SH-SY5Y (cell line): ENCODE data around the gene IFITM1.

ENCODE experiments used
- GATA2 ChIP-seq: IDR thresholded peaks from 2 replicates; pipeline ENCODE4 v1.6.1; 2011; ENCODE audit warnings: mild to moderate bottlenecking, low read depth, low read length
- GATA3 ChIP-seq: IDR thresholded peaks from 2 replicates; pipeline ENCODE4 v1.6.1; 2011; ENCODE audit warnings: low read depth, mild to moderate bottlenecking, low read length, moderate library complexity

- TF ChIP-seq GATA2 (no peak), GATA3 (no peak)
Observed at GRCh38 chr11:332651-333480, 19.0 kb downstream of the IFITM1 start.
